Erythroblast (primary cell): ENCODE results near the gene ATXN7.

ENCODE experiments used
- GATA1 ChIP-seq: IDR thresholded peaks from 2 replicates; pipeline ENCODE4 v1.6.1; 2011; ENCODE audit warnings: low read depth, mild to moderate bottlenecking, control low read depth, low read length, moderate library complexity
- POLR2A ChIP-seq: IDR thresholded peaks from 2 replicates; pipeline ENCODE4 v1.6.1; 2011; ENCODE audit warnings: mild to moderate bottlenecking, low read length

DNA sequence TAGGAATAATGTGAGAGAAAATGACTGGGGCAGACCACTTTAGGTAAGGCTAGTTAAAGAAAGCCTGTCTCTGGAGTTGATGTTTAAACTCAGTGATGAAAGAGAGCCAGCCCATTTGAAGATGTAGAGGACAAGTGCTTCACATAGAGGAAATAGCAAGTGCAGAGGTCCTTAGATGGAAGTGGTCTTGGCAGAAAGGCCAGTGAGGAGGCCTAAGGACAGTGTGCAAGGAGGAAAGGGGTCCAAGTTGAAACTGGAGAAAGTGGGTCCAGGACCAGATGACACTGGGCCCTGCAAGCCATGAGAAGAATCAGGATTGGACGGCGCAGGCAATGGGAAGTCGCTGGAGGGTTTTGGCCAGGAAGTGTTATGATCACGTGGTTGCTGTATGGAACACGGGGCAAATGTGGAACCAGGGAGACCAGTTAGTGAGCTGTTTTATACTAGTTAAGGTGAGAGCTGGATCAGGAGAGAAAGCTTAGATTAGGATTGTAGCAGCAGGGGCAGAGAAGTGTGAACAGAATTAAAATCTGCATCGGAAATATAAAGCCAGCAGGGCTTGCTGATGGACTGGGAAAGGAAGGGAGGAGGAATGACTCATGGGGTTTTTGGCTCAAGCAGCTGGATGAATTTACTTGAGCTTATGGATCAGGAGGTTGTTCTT, 96.5 kb downstream of the ATXN7 start:
- TF ChIP-seq POLR2A, result no peak
- no peak for TF ChIP-seq GATA1
